Activated CD8-positive, alpha-beta memory T cell treated with anti-CD3 and anti-CD28 coated beads, Interleukin-2, amount 10 ng/mL, durations not matched to agents 7 days and 5 days (primary cell): ENCODE results near the gene STK39. TPM values are rescaled to one million over a fixed set of nuclear protein-coding genes. Genes with fewer than 3 reads are reported as not detected.

Experiments
- ATAC-seq: fragments of 150-1000 bp; cut with Tn5 transposase; one replicate; pipeline ENCODE4 v1.10.0; 2021; ENCODE audit warnings: moderate library complexity
- CTCF ChIA-PET: fragments of 350-600 bp; sonication (Branson Sonifier 250); formaldehyde crosslinking; loops from one replicate; lab custom pipeline; 2021; ENCODE audit warnings: antibody characterized with exemption; lab: Charles Lee
- DNase-seq: peaks from one replicate; pipeline ENCODE4 v3.0.0-alpha.2; 2020
- H3K27ac Mint-ChIP-seq: one replicate; pipeline ENCODE4 v1.8.0; 2021; ENCODE audit warnings: mild to moderate bottlenecking, mixed read lengths
- H3K27me3 Mint-ChIP-seq: one replicate; pipeline ENCODE4 v1.8.0; 2021; ENCODE audit warnings: mixed read lengths
- H3K36me3 Mint-ChIP-seq: one replicate; pipeline ENCODE4 v1.8.0; 2021; ENCODE audit warnings: mild to moderate bottlenecking, mixed read lengths
- H3K4me1 Mint-ChIP-seq: one replicate; pipeline ENCODE4 v1.8.0; 2021; ENCODE audit warnings: mixed read lengths
- H3K4me3 Mint-ChIP-seq: one replicate; pipeline ENCODE4 v1.8.0; 2021; ENCODE audit warnings: mild to moderate bottlenecking, moderate library complexity, mixed read lengths
- H3K9me3 Mint-ChIP-seq: one replicate; pipeline ENCODE4 v1.8.0; 2022; ENCODE audit warnings: low read depth, mixed read lengths
- total RNA-seq, 2 experiments: library from RNA; stranded (reverse); gene quantifications; one replicate each; pipeline ENCODE4 v1.2.3, GENCODE V29; 2021

Gene STK39
- total RNA-seq, 2 experiments from 2014 or later: 29.4 to 35.7 TPM

- Mint-ChIP-seq H3K9me3 (no peaks in the 10 kb centered on the region), H3K4me3 (no peak overlapping the region), H3K27me3 (peaks cover 13% of the 10 kb centered on the region), H3K36me3 (no peaks in the 10 kb centered on the region), H3K27ac (no peak overlapping the region), H3K4me1 (no peaks in the 10 kb centered on the region)
- DNase-seq: no peak
- no peak for ATAC-seq
- CTCF ChIA-PET: no interaction called here
Measured at GRCh38 chr2:167925758-167926157, 321.6 kb downstream of the STK39 start.

GRCh38 chr2:167924556-167924955 is 322.8 kb downstream of the STK39 start:
- Mint-ChIP-seq H3K9me3 (no peaks in the 10 kb centered on the region), H3K4me3 (no peak overlapping the region), H3K4me1 (no peaks in the 10 kb centered on the region), H3K36me3 (no peaks in the 10 kb centered on the region), H3K27ac (no peak overlapping the region), H3K27me3 (peaks cover 5% of the 10 kb centered on the region)
- CTCF ChIA-PET: no interaction called here
- DNase-seq: no peak
- ATAC-seq: no peak

- H3K4me1 Mint-ChIP-seq: no peaks in the 10 kb centered on the region
- no peaks in the 10 kb centered on the region for H3K36me3 Mint-ChIP-seq
- H3K4me3 Mint-ChIP-seq: no peak overlapping the region
- no peak overlapping the region for H3K27ac Mint-ChIP-seq
- no peak for ATAC-seq
- peaks cover 18% of the 10 kb centered on the region for H3K27me3 Mint-ChIP-seq
- CTCF ChIA-PET: no interaction called here
- DNase-seq: no peak
- H3K9me3 Mint-ChIP-seq: no peaks in the 10 kb centered on the region
Measured at GRCh38 chr2:167916756-167917155, 330.6 kb downstream of the STK39 start.

- no peak overlapping the region for H3K27ac Mint-ChIP-seq
- ATAC-seq: no peak
- CTCF ChIA-PET: no interaction called here
Measured at GRCh38 chr2:167914969-167915368, 332.4 kb downstream of the STK39 start.

GRCh38 chr2:167908786-167909185 is 338.6 kb downstream of the STK39 start:
- CTCF ChIA-PET: no interaction called here
- DNase-seq (no peak), ATAC-seq (no peak)
- H3K4me3 Mint-ChIP-seq: no peak overlapping the region
- peaks cover 21% of the 10 kb centered on the region for H3K27me3 Mint-ChIP-seq
- H3K9me3 Mint-ChIP-seq: no peaks in the 10 kb centered on the region
- H3K4me1 Mint-ChIP-seq: no peaks in the 10 kb centered on the region
- no peak overlapping the region for H3K27ac Mint-ChIP-seq
- H3K36me3 Mint-ChIP-seq: no peaks in the 10 kb centered on the region

More at GRCh38 chr2:167914969-167915368, 332.4 kb downstream of the STK39 start:
- H3K4me1 Mint-ChIP-seq: no peaks in the 10 kb centered on the region
- no peaks in the 10 kb centered on the region for H3K9me3 Mint-ChIP-seq
- no peak overlapping the region for H3K4me3 Mint-ChIP-seq
- DNase-seq: no peak
- no peaks in the 10 kb centered on the region for H3K36me3 Mint-ChIP-seq
- H3K27me3 Mint-ChIP-seq: peaks cover 19% of the 10 kb centered on the region

GRCh38 chr2:167905668-167906067 is 341.7 kb downstream of the STK39 start:
- no peak for DNase-seq
- CTCF ChIA-PET: interaction anchor here (1.1 kb wide), 1 partner anchor 31 kb away, joined by 3 read pairs; no protein-coding TSS in a partner anchor

More at GRCh38 chr2:167905668-167906067, 341.7 kb downstream of the STK39 start:
- Mint-ChIP-seq H3K4me1 (no peaks in the 10 kb centered on the region), H3K36me3 (no peaks in the 10 kb centered on the region), H3K4me3 (no peak overlapping the region), H3K27ac (no peak overlapping the region), H3K27me3 (peaks cover 18% of the 10 kb centered on the region), H3K9me3 (no peaks in the 10 kb centered on the region)
- no peak for ATAC-seq

Other genes starting within 250 kb of the STK39 start
- gene CERS6, start 208.7 kb upstream of the STK39 start, total RNA-seq: 10 to 100 TPM in 1 of 2 experiments, 1 to 10 TPM in 1; 5.0 to 12.7 TPM